ENCODE data around the gene RCAN1. TPM values are rescaled to one million over a fixed set of nuclear protein-coding genes. Genes with fewer than 3 reads are reported as not detected.

Gene RCAN1
- total and polyA plus RNA-seq, 2 experiments from 2014 or later = 79.4 to 113 TPM

DNA sequence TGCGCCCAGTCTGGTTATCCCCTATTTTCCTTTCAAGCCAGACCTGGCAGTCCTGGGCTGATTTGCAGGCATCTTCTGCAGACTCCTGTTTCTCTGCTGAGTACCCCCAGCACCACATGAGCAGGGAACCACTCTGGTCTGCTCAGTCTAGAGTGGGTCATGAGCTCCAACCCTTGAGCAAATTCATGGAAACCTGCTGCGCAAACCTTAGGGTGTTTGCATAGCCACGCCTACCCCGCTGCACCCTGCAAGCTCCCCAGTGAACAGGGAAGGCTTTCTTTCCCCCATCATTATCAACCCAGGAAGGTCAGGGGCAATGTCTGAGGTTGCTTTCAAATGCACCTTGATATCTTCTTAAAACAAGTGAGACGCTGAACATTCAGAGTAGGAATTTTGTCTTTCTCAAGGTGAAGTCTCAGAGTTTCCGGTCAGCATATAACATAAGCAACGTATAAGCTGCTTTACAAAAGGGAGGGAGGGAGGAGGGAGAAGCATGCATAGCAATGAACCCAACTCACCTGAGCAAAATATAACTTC lies 91.8 kb downstream of the RCAN1 start:
- Histone ChIP-seq H3K9me3 (ENCODE audit: low read depth) (no peaks in the 10 kb centered on the region), H3K27ac (peak overlapping the region; percentile 96), H3K79me2 (peaks cover 5% of the 10 kb centered on the region), H3K4me1 (ENCODE audit: insufficient read depth) (peaks cover 39% of the 10 kb centered on the region), H3K9me2 (replicated peaks; ENCODE audit: insufficient read depth) (no peaks in the 10 kb centered on the region), H2AFZ (no peak overlapping the region), H3K4me2 (peak overlapping the region; percentile 75), H4K20me1 (ENCODE audit: insufficient read depth, poor library complexity, severe bottlenecking) (no peaks in the 10 kb centered on the region), H3K27me3 (no peaks in the 10 kb centered on the region), H3K4me3 (no peak overlapping the region), H3K36me3 (replicated peaks; ENCODE audit: insufficient read depth, low read depth) (no peaks in the 10 kb centered on the region)
- DNase-seq (ENCODE audit: low spot score) = peak; percentile 54
- WGBS (ENCODE audit: low lambda C conversion rate, missing lambda C conversion rate) = 64% methylated on average over 7 of the region's 7 CpGs
- TF ChIP-seq EZH2 (IDR thresholded peaks at IDR 0.05; ENCODE audit: borderline replicate concordance) (no peak), EZH2phosphoT487 (IDR thresholded peaks at IDR 0.05; ENCODE audit: low read depth, severe bottlenecking, unreplicated experiment) (no peak)
- TF ChIP-seq, protein P1, sequence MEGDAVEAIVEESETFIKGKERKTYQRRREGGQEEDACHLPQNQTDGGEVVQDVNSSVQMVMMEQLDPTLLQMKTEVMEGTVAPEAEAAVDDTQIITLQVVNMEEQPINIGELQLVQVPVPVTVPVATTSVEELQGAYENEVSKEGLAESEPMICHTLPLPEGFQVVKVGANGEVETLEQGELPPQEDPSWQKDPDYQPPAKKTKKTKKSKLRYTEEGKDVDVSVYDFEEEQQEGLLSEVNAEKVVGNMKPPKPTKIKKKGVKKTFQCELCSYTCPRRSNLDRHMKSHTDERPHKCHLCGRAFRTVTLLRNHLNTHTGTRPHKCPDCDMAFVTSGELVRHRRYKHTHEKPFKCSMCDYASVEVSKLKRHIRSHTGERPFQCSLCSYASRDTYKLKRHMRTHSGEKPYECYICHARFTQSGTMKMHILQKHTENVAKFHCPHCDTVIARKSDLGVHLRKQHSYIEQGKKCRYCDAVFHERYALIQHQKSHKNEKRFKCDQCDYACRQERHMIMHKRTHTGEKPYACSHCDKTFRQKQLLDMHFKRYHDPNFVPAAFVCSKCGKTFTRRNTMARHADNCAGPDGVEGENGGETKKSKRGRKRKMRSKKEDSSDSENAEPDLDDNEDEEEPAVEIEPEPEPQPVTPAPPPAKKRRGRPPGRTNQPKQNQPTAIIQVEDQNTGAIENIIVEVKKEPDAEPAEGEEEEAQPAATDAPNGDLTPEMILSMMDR (IDR thresholded peaks at IDR 0.05; ENCODE audit: poor library complexity) = no peak

DNA sequence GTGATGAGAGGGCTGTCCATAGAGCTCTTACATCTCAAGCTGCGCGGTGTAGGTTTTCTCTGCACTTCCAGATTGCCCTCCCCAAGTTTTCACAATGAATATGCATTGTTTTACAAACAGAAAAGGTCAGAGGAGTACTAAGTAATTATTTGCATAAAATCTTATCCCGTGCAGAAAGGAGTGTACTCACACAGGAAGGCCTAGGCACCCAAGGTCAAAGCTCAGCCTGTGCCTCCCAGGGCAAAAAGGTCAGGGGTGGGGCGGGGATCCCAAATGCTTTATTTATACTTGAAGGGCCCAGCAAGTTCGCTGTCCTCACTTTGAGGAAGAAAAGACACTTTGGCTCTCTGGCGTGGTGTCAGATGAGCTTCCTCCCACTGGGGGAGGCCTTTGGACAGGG lies 92.6 kb downstream of the RCAN1 start:
- Histone ChIP-seq H3K36me3 (replicated peaks; ENCODE audit: insufficient read depth, low read depth) (no peaks in the 10 kb centered on the region), H3K9me3 (ENCODE audit: low read depth) (no peaks in the 10 kb centered on the region), H3K9me2 (replicated peaks; ENCODE audit: insufficient read depth) (no peaks in the 10 kb centered on the region), H3K4me3 (no peak overlapping the region), H3K4me2 (peak overlapping the region; percentile 75), H2AFZ (no peak overlapping the region), H3K27me3 (no peaks in the 10 kb centered on the region), H3K4me1 (ENCODE audit: insufficient read depth) (peaks cover 35% of the 10 kb centered on the region), H3K27ac (peak overlapping the region; percentile 96), H3K79me2 (peaks cover 5% of the 10 kb centered on the region), H4K20me1 (ENCODE audit: insufficient read depth, poor library complexity, severe bottlenecking) (no peaks in the 10 kb centered on the region)
- DNase-seq (ENCODE audit: low spot score) = no peak
- TF ChIP-seq EZH2phosphoT487 (IDR thresholded peaks at IDR 0.05; ENCODE audit: low read depth, severe bottlenecking, unreplicated experiment) (no peak), EZH2 (IDR thresholded peaks at IDR 0.05; ENCODE audit: borderline replicate concordance) (no peak)
- TF ChIP-seq, protein P1 (IDR thresholded peaks at IDR 0.05; ENCODE audit: poor library complexity) = no peak
- WGBS (ENCODE audit: low lambda C conversion rate, missing lambda C conversion rate) = 63% methylated on average over 6 of the region's 6 CpGs

DNA sequence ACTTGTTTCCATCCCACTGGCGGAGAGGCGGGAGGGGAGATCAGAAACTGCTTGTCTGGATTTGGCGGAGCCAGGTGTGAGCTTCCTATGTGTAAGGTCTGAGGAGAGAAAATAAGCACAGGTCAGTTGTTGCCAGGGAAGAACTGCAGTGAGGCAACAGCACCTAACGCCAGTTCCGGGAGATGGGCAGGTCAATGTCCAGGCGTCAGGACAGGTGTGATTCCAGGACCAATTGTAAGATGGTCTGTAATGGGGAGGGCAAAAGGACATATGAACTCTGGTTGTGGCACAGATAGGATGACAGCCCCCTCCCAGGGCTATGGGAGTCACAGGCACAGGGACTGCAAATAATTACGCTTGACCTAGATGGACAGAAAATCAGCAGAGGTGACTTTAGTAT lies 93.4 kb downstream of the RCAN1 start:
- Histone ChIP-seq H3K36me3 (replicated peaks; ENCODE audit: insufficient read depth, low read depth) (no peaks in the 10 kb centered on the region), H4K20me1 (ENCODE audit: insufficient read depth, poor library complexity, severe bottlenecking) (no peaks in the 10 kb centered on the region), H3K9me2 (replicated peaks; ENCODE audit: insufficient read depth) (no peaks in the 10 kb centered on the region), H3K27me3 (no peaks in the 10 kb centered on the region), H3K79me2 (peaks cover 5% of the 10 kb centered on the region), H3K4me2 (peak overlapping the region; percentile 75), H3K9me3 (ENCODE audit: low read depth) (no peaks in the 10 kb centered on the region), H3K4me1 (ENCODE audit: insufficient read depth) (peaks cover 35% of the 10 kb centered on the region), H3K27ac (peak overlapping the region; percentile 96), H3K4me3 (no peak overlapping the region), H2AFZ (no peak overlapping the region)
- 86% methylated on average over 7 of the region's 7 CpGs for WGBS (ENCODE audit: low lambda C conversion rate, missing lambda C conversion rate)
- no peak for TF ChIP-seq EZH2phosphoT487 (IDR thresholded peaks at IDR 0.05; ENCODE audit: low read depth, severe bottlenecking, unreplicated experiment)
- TF ChIP-seq, protein P1 (IDR thresholded peaks at IDR 0.05; ENCODE audit: poor library complexity) = no peak
- no peak for DNase-seq (ENCODE audit: low spot score)
